Measurements from ENCODE around the gene ENGASE.

Gene ENGASE

GRCh38 chr17:79036181-79036580, 38.4 kb upstream of the ENGASE start:
- Histone ChIP-seq H3K4me3 (no peak overlapping the region), H3K27ac (peak overlapping the region in 8 of 21 experiments; percentile 17 to 78 (median 44))

- H3K4me3 ChIP-seq, result no peak overlapping the region
- H3K27ac ChIP-seq, result peak overlapping the region in 11 of 21 experiments; percentile 11 to 88 (median 53)
Observed at GRCh38 chr17:79036596-79036995, 38.0 kb upstream of the ENGASE start.

GRCh38 chr17:79038545-79039135, 36.0 kb upstream of the ENGASE start:
- no peak overlapping the region for H3K4me3 ChIP-seq
- H3K27ac ChIP-seq, result peak overlapping the region in 20 of 21 experiments; percentile 40 to 88 (median 59)

- peak overlapping the region in 20 of 21 experiments; percentile 40 to 88 (median 59) for H3K27ac ChIP-seq
- H3K4me3 ChIP-seq, result no peak overlapping the region
Observed at GRCh38 chr17:79039171-79039570, 35.5 kb upstream of the ENGASE start.

DNA sequence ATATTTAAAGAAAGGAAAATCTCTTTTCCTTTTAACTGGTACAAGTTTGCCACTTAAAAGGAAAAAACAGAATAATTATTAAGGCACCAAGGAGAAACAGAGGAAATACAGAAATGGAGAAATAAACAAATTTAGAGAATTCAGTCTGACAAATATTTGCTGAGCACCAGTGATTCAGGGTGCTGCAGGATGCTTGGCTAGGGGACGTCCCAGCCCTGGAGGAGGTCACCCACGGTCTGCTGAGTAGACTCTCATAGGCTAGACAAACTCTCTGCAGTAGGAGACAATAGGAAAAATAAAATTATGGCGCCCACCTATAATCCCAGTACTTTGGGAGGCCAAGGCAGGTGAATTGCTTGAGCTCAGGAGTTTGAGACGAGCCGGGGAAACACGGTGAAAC, 34.7 kb upstream of the ENGASE start:
- Histone ChIP-seq H3K27ac (peak overlapping the region in 2 of 21 experiments; percentile 10 to 58), H3K4me3 (no peak overlapping the region)

DNA sequence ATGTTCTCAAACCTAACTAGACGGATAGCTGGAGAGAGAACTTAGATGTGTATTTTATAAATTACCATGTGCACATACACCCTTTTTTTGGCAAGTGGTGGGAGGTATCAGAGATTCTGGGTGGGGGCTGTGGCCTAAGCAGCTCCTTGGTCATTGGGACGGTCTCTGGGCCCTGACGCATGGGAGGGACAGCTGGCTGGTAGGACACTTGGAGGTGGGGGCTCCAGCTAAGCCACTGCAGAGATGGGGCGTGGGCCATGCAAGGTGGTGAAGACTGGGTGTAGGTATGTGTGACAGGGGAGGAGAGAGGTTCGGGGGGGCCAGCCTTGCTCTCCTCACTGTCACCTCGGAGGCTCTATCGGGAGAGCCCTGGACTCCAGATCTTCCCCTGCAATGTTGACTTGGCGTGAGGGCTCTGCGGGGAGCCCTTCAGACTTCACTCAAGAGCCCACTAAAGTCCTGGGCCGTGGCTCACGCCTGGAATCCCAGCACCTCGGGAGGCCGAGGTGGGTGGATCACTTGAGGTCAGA, 33.5 kb upstream of the ENGASE start:
- Histone ChIP-seq H3K27ac (peak overlapping the region in 1 of 21 experiments; percentile 20), H3K4me3 (no peak overlapping the region)

GRCh38 chr17:79041723-79042420, 32.8 kb upstream of the ENGASE start:
- no peak overlapping the region for H3K4me3 ChIP-seq
- peak overlapping the region in 6 of 21 experiments; percentile 6 to 78 (median 56) for H3K27ac ChIP-seq

GRCh38 chr17:79042421-79043190, 32.0 kb upstream of the ENGASE start:
- no peak overlapping the region for H3K4me3 ChIP-seq
- peak overlapping the region in 3 of 21 experiments; percentile 65 to 78 (median 67) for H3K27ac ChIP-seq

DNA sequence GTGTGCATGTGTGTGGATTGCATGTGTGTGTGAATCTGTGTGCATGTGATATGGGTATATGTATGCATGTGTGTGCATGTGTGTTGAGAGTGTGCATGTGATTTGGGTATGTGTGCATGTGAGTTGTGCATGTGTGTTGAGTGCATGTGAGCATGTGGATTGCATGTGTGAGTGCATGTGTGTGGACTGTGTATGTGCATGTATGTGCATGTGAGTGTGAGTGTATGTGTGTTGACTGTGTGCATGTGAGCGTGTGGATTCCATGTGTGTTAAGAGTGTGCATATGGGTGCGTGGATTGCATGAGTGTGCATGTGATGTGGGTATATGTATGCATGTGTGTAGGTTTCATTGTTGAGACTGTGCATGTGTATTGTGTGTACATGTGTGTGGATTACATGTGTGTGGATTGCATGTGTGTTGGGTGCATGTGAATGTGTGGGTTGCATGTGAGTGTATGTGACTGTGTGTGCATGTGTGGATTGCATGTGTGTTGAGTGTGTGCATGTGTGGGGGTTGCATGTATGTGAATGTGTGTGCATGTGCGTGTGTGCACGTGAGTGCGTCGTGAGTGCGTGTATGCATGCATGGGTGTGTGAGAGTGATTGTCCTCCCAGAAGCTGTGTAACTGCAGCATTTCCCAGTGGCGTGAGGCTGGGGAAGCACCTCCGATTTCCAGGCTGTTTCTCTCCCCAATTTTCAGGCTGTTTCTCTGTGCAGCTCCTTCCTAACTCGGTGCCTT, 31.3 kb upstream of the ENGASE start:
- H3K4me3 ChIP-seq, result no peak overlapping the region
- H3K27ac ChIP-seq, result no peak overlapping the region

DNA sequence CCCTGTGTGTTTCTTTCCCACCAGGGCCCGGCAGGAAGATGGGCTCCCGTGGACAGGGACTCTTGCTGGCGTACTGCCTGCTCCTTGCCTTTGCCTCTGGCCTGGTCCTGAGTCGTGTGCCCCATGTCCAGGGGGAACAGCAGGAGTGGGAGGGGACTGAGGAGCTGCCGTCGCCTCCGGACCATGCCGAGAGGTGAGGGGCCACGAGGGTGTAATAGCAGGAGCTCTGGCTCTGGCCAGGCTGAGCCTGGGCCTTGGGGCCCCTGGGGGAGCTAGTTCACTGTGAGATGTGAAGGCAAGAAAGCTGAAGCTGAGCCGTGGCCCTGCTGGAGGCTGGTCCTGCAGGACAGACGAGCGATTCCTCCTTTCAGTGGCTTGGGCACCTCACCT, 30.7 kb upstream of the ENGASE start:
- Histone ChIP-seq H3K27ac (no peak overlapping the region), H3K4me3 (no peak overlapping the region)

DNA sequence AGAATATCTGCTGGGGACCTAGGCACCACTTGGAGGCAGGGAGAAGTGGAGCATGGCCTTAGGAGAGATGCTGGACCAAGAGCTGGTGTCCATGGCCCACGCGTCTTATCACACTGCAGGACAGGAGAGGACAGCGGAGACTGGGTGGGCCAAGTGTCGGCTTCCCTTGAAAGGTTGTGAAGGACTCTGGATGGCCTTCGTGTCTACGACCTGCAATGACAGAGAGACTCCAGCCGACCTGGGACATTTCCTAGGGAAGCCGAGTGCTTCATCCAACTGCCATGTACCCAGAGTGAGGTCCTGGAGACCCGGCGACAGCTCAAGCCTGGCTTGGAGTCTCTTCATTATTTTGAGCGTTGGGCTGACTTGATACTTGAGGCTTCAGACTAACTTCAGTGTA, 30.2 kb upstream of the ENGASE start:
- Histone ChIP-seq H3K27ac (no peak overlapping the region), H3K4me3 (no peak overlapping the region)

- H3K4me3 ChIP-seq, result no peak overlapping the region
- no peak overlapping the region for H3K27ac ChIP-seq
Observed at GRCh38 chr17:79045001-79045729, 29.5 kb upstream of the ENGASE start.

GRCh38 chr17:79045842-79046196, 28.8 kb upstream of the ENGASE start:
- H3K27ac ChIP-seq, result no peak overlapping the region
- H3K4me3 ChIP-seq, result no peak overlapping the region

GRCh38 chr17:79046197-79046915, 28.3 kb upstream of the ENGASE start:
- Histone ChIP-seq H3K4me3 (no peak overlapping the region), H3K27ac (peak overlapping the region in 5 of 21 experiments; percentile 1 to 57 (median 39))

- H3K4me3 ChIP-seq, result no peak overlapping the region
- H3K27ac ChIP-seq, result peak overlapping the region in 5 of 21 experiments; percentile 7 to 70 (median 49)
Observed at GRCh38 chr17:79046916-79047280, 27.7 kb upstream of the ENGASE start.

GRCh38 chr17:79047291-79047920, 27.2 kb upstream of the ENGASE start:
- H3K27ac ChIP-seq, result peak overlapping the region in 9 of 21 experiments; percentile 1 to 70 (median 39)

GRCh38 chr17:79047923-79048825, 26.4 kb upstream of the ENGASE start:
- Histone ChIP-seq H3K27ac (peak overlapping the region in 5 of 21 experiments; percentile 21 to 70 (median 35)), H3K4me3 (no peak overlapping the region)

More at GRCh38 chr17:79047291-79047920, 27.2 kb upstream of the ENGASE start:
- no peak overlapping the region for H3K4me3 ChIP-seq

All from skin epidermis (tissue), 12 donors.